ENCODE results near the gene ZSCAN5B. TPM values are rescaled to one million over a fixed set of nuclear protein-coding genes. Genes with fewer than 3 reads are reported as not detected.
"Not testable (repeated sequence)": the region's sequence is repeated elsewhere in the genome, so short reads cannot be mapped to it uniquely, and the experiment has no call there.

Gene ZSCAN5B
- polyA plus RNA-seq, 2 of the 4 experiments (the other 2 are of a cell fraction), result not detected

DNA sequence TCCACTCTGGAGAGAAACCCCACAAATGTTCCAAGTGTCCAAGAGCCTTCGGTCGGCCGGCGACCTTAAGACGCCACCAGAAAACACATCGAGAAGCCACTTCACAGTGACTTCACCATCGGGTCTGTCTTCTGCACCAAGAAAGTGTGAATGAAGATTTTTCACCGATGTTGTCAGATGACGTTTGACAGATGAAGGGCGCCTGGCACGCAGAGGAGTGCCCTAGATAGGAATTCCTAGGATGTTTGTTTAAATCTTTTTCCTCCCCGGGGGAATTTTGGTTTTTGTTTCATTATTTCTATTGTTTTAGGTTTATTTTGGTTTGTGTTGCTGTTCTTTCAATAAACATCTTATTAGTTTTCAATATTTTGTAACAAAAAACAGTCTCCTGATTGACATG, 11.5 kb upstream of the ZSCAN5B start:
- DNase-seq (ENCODE audit: low read depth in 1 of 2, low spot score in 1 of 2), result no peak
- WGBS (ENCODE audit: missing lambda C conversion rate), result 57% methylated on average over 12 of the region's 12 CpGs
- no peak for ATAC-seq
- Histone ChIP-seq H3K27ac (no peak overlapping the region), H3K9me3 (peaks cover 7% of the 10 kb centered on the region; the same call in 1 of the 3 replicates), H3K4me3 (no peak overlapping the region), H3K4me2 (no peak overlapping the region), H3K4me1 (no peaks in the 10 kb centered on the region)
- POLR2A ChIA-PET, result no interaction called here
- TF ChIP-seq RFX5 (IDR thresholded peaks at IDR 0.05), result no peak
- FAIRE-seq, result no peak
- CTCF ChIA-PET, result no interaction called here

DNA sequence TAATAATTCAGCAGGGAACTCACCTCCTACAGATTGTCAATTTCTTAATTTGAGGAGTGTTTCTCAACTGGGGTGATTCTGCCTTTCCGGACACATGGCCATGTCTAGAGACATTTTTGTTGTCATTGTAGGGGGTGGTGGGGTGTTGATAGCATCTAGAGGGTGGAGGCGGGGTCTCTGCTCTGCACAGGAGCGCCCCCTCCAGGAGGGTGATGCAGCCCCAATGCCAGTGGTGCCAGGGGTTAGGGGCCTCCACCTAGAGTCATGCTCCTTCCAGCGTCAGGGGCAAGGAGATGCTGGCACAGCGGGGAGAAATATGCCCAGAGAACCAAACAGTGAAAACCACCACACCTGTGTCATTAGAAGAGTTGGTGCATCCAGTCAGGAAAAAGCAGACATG, 10.0 kb upstream of the ZSCAN5B start:
- 5% methylated on average over 5 of the region's 5 CpGs for WGBS (ENCODE audit: missing lambda C conversion rate)
- H3K4me1 ChIP-seq; H3K27ac ChIP-seq; H3K4me3 ChIP-seq; H3K4me2 ChIP-seq; ATAC-seq; FAIRE-seq; CTCF ChIA-PET; POLR2A ChIA-PET; DNase-seq (ENCODE audit: low read depth in 1 of 2, low spot score in 1 of 2); H3K9me3 ChIP-seq: not testable (repeated sequence)

DNA sequence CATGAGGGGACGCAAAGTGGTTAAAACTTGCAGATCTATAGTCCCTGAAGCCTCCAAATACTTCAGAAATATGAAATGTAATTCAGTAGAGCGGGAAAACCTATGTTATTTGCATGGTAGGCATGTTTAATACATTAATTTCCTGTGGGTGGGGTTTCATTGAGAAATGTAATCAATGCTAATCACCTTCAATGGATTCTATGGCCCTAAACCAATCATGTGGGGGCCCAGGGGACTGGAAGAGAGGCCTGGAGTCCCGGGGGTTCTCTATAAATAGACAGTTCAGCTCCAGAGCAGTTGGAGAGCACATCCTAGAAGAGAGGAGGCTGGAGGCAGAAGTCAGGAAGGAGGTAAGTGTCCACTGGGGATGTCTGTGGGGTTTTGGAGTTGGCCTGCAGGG, 4.4 kb upstream of the ZSCAN5B start, which contains the start of gene ZSCAN5C:
TSS of gene ZSCAN5C (plus strand) at position 301 of the 400 bp plus-strand sequence. CDS start 3,641 bp downstream, outside the sequence.
- TF ChIP-seq, protein P1, sequence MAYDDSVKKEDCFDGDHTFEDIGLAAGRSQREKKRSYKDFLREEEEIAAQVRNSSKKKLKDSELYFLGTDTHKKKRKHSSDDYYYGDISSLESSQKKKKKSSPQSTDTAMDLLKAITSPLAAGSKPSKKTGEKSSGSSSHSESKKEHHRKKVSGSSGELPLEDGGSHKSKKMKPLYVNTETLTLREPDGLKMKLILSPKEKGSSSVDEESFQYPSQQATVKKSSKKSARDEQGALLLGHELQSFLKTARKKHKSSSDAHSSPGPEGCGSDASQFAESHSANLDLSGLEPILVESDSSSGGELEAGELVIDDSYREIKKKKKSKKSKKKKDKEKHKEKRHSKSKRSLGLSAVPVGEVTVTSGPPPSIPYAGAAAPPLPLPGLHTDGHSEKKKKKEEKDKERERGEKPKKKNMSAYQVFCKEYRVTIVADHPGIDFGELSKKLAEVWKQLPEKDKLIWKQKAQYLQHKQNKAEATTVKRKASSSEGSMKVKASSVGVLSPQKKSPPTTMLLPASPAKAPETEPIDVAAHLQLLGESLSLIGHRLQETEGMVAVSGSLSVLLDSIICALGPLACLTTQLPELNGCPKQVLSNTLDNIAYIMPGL (CRISPR knock-in tag; IDR thresholded peaks at IDR 0.05; ENCODE audit: borderline replicate concordance), result no peak
- TF ChIP-seq CBX8 (IDR thresholded peaks at IDR 0.05), result no peak
- no peak for TF ChIP-seq ZSCAN20 (CRISPR knock-in tag; IDR thresholded peaks at IDR 0.05)
- no peak for TF ChIP-seq CBX2 (IDR thresholded peaks at IDR 0.05; ENCODE audit: borderline replicate concordance, low read depth)
- TF ChIP-seq EHMT2 (IDR thresholded peaks at IDR 0.05; ENCODE audit: low read depth), result no peak
- WGBS (ENCODE audit: missing lambda C conversion rate), result under 1% methylated on average over 3 of the region's 3 CpGs
- no peak within 1 kb of the TSS for H3K27ac ChIP-seq
- no peak for DNase-seq (ENCODE audit: low read depth in 1 of 2, low spot score in 1 of 2)
- no peak for FAIRE-seq
- no peak within 1 kb of the TSS for H3K4me3 ChIP-seq
- no peak for ATAC-seq
- CTCF ChIA-PET, result no interaction called here
- H3K9me3 ChIP-seq, result peaks cover 6% of the 10 kb centered on the region; the same call in 1 of the 3 replicates
- POLR2A ChIA-PET, result no interaction called here
- no peak within 1 kb of the TSS for H3K4me2 ChIP-seq
- H3K4me1 ChIP-seq, result no peaks in the 10 kb centered on the region

DNA sequence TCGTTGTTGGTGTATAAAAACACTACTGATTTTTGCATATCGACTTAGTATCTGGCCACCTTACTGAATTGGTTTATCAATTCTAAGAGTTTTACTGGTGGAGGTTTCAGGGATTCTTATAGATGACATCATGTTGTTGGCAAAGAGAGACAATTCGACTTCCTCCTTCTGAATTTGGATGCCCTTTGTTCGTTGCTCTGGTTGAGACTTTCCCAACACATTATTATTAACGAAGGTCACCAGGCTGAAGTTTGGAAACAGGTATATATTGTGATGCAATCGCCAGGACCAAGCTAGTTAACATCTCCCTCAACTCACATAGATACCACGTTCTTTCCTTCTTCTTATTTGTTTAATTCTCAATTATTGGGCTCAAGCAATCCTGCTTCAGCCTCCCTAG, 2.1 kb upstream of the ZSCAN5B start:
- ChIA-PET POLR2A (no interaction called here), CTCF (interaction anchor here (0.6 kb wide), 1 partner anchor 97 kb away, joined by 3 read pairs; no protein-coding TSS in a partner anchor)
- no peak for FAIRE-seq
- Histone ChIP-seq H3K27ac (no peak overlapping the region), H3K4me3 (no peak overlapping the region), H3K4me1 (no peaks in the 10 kb centered on the region), H3K4me2 (no peak overlapping the region), H3K9me3 (peaks cover 9% of the 10 kb centered on the region; the same call in 2 of the 3 replicates)
- DNase-seq (ENCODE audit: low read depth in 1 of 2, low spot score in 1 of 2), result no peak
- TF ChIP-seq HOXA7 (CRISPR knock-in tag; IDR thresholded peaks at IDR 0.05), result no peak
- no peak for TF ChIP-seq CHD4 (IDR thresholded peaks at IDR 0.05; ENCODE audit: borderline replicate concordance)
- TF ChIP-seq JUNB (IDR thresholded peaks at IDR 0.05), result no peak
- TF ChIP-seq RFX5 (IDR thresholded peaks at IDR 0.05), result no peak
- TF ChIP-seq GATA3 (IDR thresholded peaks at IDR 0.05; ENCODE audit: borderline replicate concordance), result no peak
- no peak for TF ChIP-seq SMC3 (IDR thresholded peaks at IDR 0.05)
- TF ChIP-seq, protein P2, sequence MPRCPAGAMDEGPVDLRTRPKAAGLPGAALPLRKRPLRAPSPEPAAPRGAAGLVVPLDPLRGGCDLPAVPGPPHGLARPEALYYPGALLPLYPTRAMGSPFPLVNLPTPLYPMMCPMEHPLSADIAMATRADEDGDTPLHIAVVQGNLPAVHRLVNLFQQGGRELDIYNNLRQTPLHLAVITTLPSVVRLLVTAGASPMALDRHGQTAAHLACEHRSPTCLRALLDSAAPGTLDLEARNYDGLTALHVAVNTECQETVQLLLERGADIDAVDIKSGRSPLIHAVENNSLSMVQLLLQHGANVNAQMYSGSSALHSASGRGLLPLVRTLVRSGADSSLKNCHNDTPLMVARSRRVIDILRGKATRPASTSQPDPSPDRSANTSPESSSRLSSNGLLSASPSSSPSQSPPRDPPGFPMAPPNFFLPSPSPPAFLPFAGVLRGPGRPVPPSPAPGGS (IDR thresholded peaks at IDR 0.05), result no peak
- no peak for TF ChIP-seq HOXB5 (CRISPR knock-in tag; IDR thresholded peaks at IDR 0.05)
- TF ChIP-seq RARB (CRISPR knock-in tag; IDR thresholded peaks at IDR 0.05), result no peak
- no peak for TF ChIP-seq BHLHE40 (IDR thresholded peaks at IDR 0.05; ENCODE audit: low read depth, low read length)
- TF ChIP-seq FOSL2 (IDR thresholded peaks at IDR 0.05), result no peak
- TF ChIP-seq FOSL2 (CRISPR knock-in tag; IDR thresholded peaks at IDR 0.05), result no peak
- no peak for ATAC-seq
- WGBS (ENCODE audit: missing lambda C conversion rate), result 3% methylated on average over 7 of the region's 7 CpGs
